Heart right ventricle (tissue), 16 donors: ENCODE measurements around the gene TNFAIP8L3. TPM values are rescaled to one million over a fixed set of nuclear protein-coding genes. Genes with fewer than 3 reads are reported as not detected.
A peak's percentile ranks its signal among the peaks of the same experiment; 100 is the strongest.

Experiments used
- ATAC-seq, 8 donors: fragments of 200-7000 bp; cut with Tn5 transposase; one replicate each; pipeline ENCODE4 v1.9.1; 2020; ENCODE audit warnings: mild to moderate bottlenecking in 8 of 8, moderate library complexity in 8 of 8, moderate number of reproducible peaks in 1 of 8
- DNase-seq, 2 donors: peaks; one replicate each; pipeline ENCODE4 v3.0.0-alpha.2; 2020
- H3K27ac ChIP-seq, 10 donors: fragments of 200-600 bp; sonication (generic) in 2 of 10; one replicate each; pipeline versions ENCODE4 v1.5.0 to v1.8.0; 2020 to 2022; ENCODE audit warnings: mild to moderate bottlenecking in 3 of 10
- H3K27me3 ChIP-seq, 7 donors: fragments of 200-600 bp; one replicate each; pipeline ENCODE4 v1.8.0; 2021 to 2022; ENCODE audit warnings: mild to moderate bottlenecking in 2 of 7
- H3K36me3 ChIP-seq, 9 donors: fragments of 200-600 bp; sonication (generic) in 1 of 9; one replicate each; pipeline versions ENCODE4 v1.5.0 to v1.8.0; 2020 to 2022; ENCODE audit warnings: mild to moderate bottlenecking in 2 of 9
- H3K4me1 ChIP-seq, 9 donors: fragments of 200-600 bp; sonication (generic) in 1 of 9; one replicate each; pipeline versions ENCODE4 v1.5.0 to v1.8.0; 2020 to 2022; ENCODE audit warnings: mild to moderate bottlenecking in 4 of 9
- H3K4me3 ChIP-seq, 10 donors: fragments of 200-600 bp; sonication (generic) in 2 of 10; one replicate each; pipeline versions ENCODE4 v1.5.0 to v1.8.0; 2020 to 2022; ENCODE audit warnings: mild to moderate bottlenecking in 7 of 10, moderate library complexity in 2 of 10
- H3K9me3 ChIP-seq, 11 donors: fragments of 200-600 bp in 10 of 11; sonication (generic) in 2 of 11; one replicate each; pipeline versions ENCODE4 v1.5.0 to v1.8.0; 2013 to 2022; ENCODE audit warnings: mild to moderate bottlenecking in 2 of 11, control low read depth in 1 of 11, moderate library complexity in 1 of 11
- CTCF ChIP-seq, 9 donors: fragments of 200-600 bp; sonication (generic) in 2 of 9; IDR thresholded peaks; one replicate each; pipeline versions ENCODE4 v1.5.0 to v1.8.0; 2021 to 2022; ENCODE audit warnings: antibody characterized with exemption in 9 of 9, mild to moderate bottlenecking in 5 of 9, moderate library complexity in 1 of 9
- WGBS, 2 donors: extraction: QIAGEN DNeasy Blood & Tissue Kit; methylation state at CpG; one replicate each; pipeline ENCODE4 v1.1.7; 2013; ENCODE audit warnings: inconsistent platforms in 1 of 2; 5-methylcytosine and 5-hydroxymethylcytosine counted together
- intact Hi-C, 10 donors: fragments of 100-400 bp; cut with DNase I; formaldehyde crosslinking; loops; one replicate each; pipeline versions ENCODE4 v1.11.1 to v1.14.2; 2022
- polyA plus RNA-seq, 2 donors: library from polyadenylated mRNA; stranded (reverse); fragments of 200-250 nt; gene quantifications; one replicate each; pipeline ENCODE4 v1.2.3, GENCODE V29; 2013
- total RNA-seq, 10 donors: library from RNA; stranded (reverse); fragmentation: NEBNext Ultra II Directional in 3 of 10; extraction: Animal tissue kit (Norgen Biotek cat#: 25700) in 3 of 10; gene quantifications; one replicate each; pipeline versions ENCODE4 v1.2.1 to v1.2.4, GENCODE V29; 2021 to 2023
- donor health status: Arrhythmogenic right ventricular cardiomyopathy.
- donor health status: ischemic (EF 13 %, LVEDD 7.1; RV severe dilation, severe dysfunction).
- donor health status: healthy with polysubstance abuse.
- donor health status: DM: no; HTN: yes; CAD: no.
- donor health status: DM: no; HTN: no; CAD: no.
- donor health status: ischemic (EF 25% LVEDD 6.9; RV normal size, moderate dysfunction).
- donor health status: ischemic (EF 25% LVEDD 5.7; RV mildly dilated, moderate dysfunction).
- donor health status: healthy.
- donor health status: DM: yes; HTN: yes; CAD: no.
- donor health status: Ischemic cardiomyopathy.
- donor health status: ischemic (EF 35%, LVEDD 5.7; RV mildly dilated, moderate dysfunction).
- donor health status: nonischemic (EF 11% LVEDD 7.7; RV severe dilation, severe dysfunction).
- donor health status: DM: yes; HTN: yes; CAD: no.
- donor health status: PGD.
- donor health status: ischemic (EF 29% LVEDD 5.4; RV normal size, mild dysfunction).
- donor health status: nonischemic (EF 23%, LVEDD 6.1; RV moderate dilation, normal function).

TNFAIP8L3 gene
- total and polyA plus RNA-seq, 12 donors: 1.3 to 14.4 (median 3.4) TPM

GRCh38 chr15:51089041-51089440 lies 5.7 kb downstream of the TNFAIP8L3 start:
- intact Hi-C loops: no loop called here
- TF ChIP-seq CTCF (IDR thresholded peaks at IDR 0.05): no peak
- Histone ChIP-seq H3K9me3 (no peaks in the 10 kb centered on the region), H3K36me3 (no peaks in the 10 kb centered on the region), H3K27ac (no peak overlapping the region), H3K4me3 (no peak overlapping the region), H3K4me1 (peaks cover 0 to 20% (median 7%) of the 10 kb centered on the region in 9 donors), H3K27me3 (peaks cover 0 to 41% (median 0%) of the 10 kb centered on the region in 7 donors)
- DNase-seq (no peak), ATAC-seq (no peak)
- 93 to 96% methylated on average over 1 of the region's 1 CpG for WGBS, 2 donors

- H3K36me3 ChIP-seq: no peaks in the 10 kb centered on the region
- ATAC-seq (no peak), DNase-seq (no peak)
- intact Hi-C loops: no loop called here
- H3K4me3 ChIP-seq: no peak overlapping the region
- no peaks in the 10 kb centered on the region for H3K9me3 ChIP-seq
- peaks cover 0 to 36% (median 0%) of the 10 kb centered on the region in 7 donors for H3K27me3 ChIP-seq
- H3K27ac ChIP-seq: no peak overlapping the region
- TF ChIP-seq CTCF (IDR thresholded peaks at IDR 0.05): no peak
- H3K4me1 ChIP-seq: peaks cover 0 to 15% (median 2%) of the 10 kb centered on the region in 9 donors
- WGBS, 2 donors: 85% methylated on average over 2 of the region's 2 CpGs
Observed at GRCh38 chr15:51088585-51088984, 6.1 kb downstream of the TNFAIP8L3 start.

DNA sequence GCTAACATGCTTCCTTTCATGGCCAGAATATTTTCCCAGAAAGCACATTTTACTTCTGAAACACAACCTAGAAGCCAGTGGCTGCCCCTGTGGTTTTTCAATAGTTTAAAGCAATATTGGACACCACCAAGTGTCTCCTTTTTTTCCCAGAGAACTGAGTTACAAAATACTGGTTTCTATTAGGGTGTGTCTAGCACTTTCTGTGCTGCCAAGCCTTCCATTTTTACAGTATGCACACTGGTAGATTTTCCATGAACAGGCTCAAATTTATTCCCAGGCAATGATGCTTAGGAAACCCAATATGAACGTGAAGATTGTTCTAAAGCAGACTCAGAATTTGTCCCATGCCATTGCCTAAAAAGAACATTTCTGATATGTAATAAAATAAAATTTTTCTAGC lies 7.2 kb downstream of the TNFAIP8L3 start:
- DNase-seq: no peak
- Histone ChIP-seq H3K9me3 (no peaks in the 10 kb centered on the region), H3K36me3 (no peaks in the 10 kb centered on the region), H3K27ac (no peak overlapping the region), H3K4me1 (peaks cover 0 to 5% (median 0%) of the 10 kb centered on the region in 9 donors), H3K4me3 (no peak overlapping the region), H3K27me3 (peaks cover 0 to 25% (median 0%) of the 10 kb centered on the region in 7 donors)
- WGBS, 2 donors: 89 to 90% methylated on average over 1 of the region's 1 CpG
- TF ChIP-seq CTCF (IDR thresholded peaks at IDR 0.05): no peak
- ATAC-seq: peak in 1 of 8 donors; percentile 39
- intact Hi-C loops: no loop called here

GRCh38 chr15:51086409-51086808 lies 8.3 kb downstream of the TNFAIP8L3 start:
- H3K4me3 ChIP-seq: no peak overlapping the region
- no peak for TF ChIP-seq CTCF (IDR thresholded peaks at IDR 0.05)
- intact Hi-C loops: no loop called here
- H3K27me3 ChIP-seq: peaks cover 0 to 16% (median 0%) of the 10 kb centered on the region in 7 donors
- H3K27ac ChIP-seq: no peak overlapping the region
- no peaks in the 10 kb centered on the region for H3K4me1 ChIP-seq
- DNase-seq (no peak), ATAC-seq (no peak)
- 90 to 91% methylated on average over 4 of the region's 4 CpGs for WGBS, 2 donors
- no peaks in the 10 kb centered on the region for H3K36me3 ChIP-seq
- no peaks in the 10 kb centered on the region for H3K9me3 ChIP-seq
